ENCODE results near the gene CFAP77.

Gene CFAP77

DNA sequence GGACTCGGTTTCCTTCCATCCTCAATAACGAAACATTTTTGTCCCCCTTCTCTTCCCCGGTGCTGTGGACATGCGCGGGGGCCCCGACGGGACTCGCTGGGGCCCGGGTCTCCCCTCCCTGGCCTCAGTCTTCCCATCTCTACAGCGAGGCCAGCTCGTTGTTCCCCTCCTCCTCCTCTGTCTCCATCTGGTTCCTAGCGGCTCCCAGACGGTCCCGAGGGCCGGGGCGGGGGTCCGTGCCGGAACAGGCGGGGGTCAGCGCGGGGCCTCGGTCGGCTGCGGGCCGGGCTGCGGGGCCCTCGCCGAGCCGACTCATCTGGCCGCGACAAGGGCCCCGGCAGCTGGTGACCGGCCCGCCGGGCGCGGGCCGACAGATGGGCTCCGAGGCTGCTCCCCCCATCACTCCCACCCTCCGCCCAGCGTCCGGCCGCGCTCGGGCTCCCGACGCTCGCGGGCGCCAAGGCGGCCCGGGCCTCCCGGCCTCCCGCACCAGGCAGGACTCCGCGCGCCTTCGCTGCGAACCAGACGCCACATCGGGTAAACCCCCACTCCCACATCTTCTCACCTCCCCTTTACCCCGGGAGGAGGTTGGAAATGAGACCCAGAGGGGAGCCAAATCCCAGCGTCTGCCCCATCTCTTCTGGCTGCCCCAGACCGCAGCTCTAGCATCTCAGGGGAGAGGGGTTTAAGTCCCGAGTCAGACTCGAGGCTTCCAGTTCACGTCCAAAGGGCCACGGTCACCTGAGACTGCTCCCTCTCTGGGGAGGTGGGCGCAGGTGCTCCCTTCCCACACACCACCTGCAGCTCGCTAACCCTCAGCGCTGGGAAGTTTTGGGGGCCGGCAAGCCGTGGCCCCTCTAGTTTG is 180.5 kb downstream of the CFAP77 start:
- no peak overlapping the region for H3K4me3 ChIP-seq (ENCODE audit: insufficient read depth, low read length, poor library complexity, severe bottlenecking)
- no peak overlapping the region for H2AFZ ChIP-seq (ENCODE audit: low read depth, low read length, severe bottlenecking)
- H3K27me3 ChIP-seq (ENCODE audit: low read length): no peaks in the 10 kb centered on the region
- no peaks in the 10 kb centered on the region for H3K79me2 ChIP-seq (ENCODE audit: insufficient read depth, low read length)
- H4K20me1 ChIP-seq (ENCODE audit: low read depth, low read length): no peaks in the 10 kb centered on the region
- TF ChIP-seq, protein P1, sequence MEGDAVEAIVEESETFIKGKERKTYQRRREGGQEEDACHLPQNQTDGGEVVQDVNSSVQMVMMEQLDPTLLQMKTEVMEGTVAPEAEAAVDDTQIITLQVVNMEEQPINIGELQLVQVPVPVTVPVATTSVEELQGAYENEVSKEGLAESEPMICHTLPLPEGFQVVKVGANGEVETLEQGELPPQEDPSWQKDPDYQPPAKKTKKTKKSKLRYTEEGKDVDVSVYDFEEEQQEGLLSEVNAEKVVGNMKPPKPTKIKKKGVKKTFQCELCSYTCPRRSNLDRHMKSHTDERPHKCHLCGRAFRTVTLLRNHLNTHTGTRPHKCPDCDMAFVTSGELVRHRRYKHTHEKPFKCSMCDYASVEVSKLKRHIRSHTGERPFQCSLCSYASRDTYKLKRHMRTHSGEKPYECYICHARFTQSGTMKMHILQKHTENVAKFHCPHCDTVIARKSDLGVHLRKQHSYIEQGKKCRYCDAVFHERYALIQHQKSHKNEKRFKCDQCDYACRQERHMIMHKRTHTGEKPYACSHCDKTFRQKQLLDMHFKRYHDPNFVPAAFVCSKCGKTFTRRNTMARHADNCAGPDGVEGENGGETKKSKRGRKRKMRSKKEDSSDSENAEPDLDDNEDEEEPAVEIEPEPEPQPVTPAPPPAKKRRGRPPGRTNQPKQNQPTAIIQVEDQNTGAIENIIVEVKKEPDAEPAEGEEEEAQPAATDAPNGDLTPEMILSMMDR (IDR thresholded peaks at IDR 0.05; ENCODE audit: insufficient read depth, low read length, poor library complexity, severe bottlenecking): no peak
- TF ChIP-seq EZH2phosphoT487 (conservative IDR thresholded peaks at IDR 0.05; ENCODE audit: low read length): no peak
- H3K9ac ChIP-seq (ENCODE audit: low read length): no peak overlapping the region
- H3F3A ChIP-seq (ENCODE audit: insufficient read depth): no peaks in the 10 kb centered on the region
- H3K9me2 ChIP-seq (replicated peaks; ENCODE audit: insufficient read depth, low read length): no peaks in the 10 kb centered on the region
- H3K4me2 ChIP-seq (ENCODE audit: low read depth, low read length, poor library complexity, severe bottlenecking): no peak overlapping the region
- no peaks in the 10 kb centered on the region for H3K36me3 ChIP-seq (ENCODE audit: low read length)
- no peaks in the 10 kb centered on the region for H3K9me3 ChIP-seq (ENCODE audit: insufficient read depth, low read length)
- no peak overlapping the region for H3K27ac ChIP-seq (ENCODE audit: low read depth, low read length)

DNA sequence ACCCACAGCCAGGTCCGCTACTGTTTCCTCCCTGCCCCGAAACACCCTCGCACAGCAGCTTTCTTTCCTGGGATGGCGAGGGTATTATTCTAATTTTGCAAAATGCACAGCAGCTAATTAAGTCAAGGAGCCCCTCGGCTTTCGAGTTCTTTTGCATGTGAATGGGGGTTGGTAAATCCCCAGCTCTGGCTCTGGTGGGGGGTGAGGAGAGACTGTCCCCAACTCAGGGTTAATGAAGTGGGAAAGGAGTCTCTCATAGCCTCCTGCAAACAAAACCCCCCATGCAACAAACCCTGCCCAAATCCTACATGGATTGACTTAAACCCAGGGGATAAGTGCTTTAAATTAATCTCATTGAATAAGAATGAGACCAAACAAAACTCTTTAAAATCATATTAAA is 181.2 kb downstream of the CFAP77 start:
- Histone ChIP-seq H2AFZ (ENCODE audit: low read depth, low read length, severe bottlenecking) (no peak overlapping the region), H3K4me3 (ENCODE audit: insufficient read depth, low read length, poor library complexity, severe bottlenecking) (no peak overlapping the region), H3K27me3 (ENCODE audit: low read length) (no peaks in the 10 kb centered on the region), H3K79me2 (ENCODE audit: insufficient read depth, low read length) (no peaks in the 10 kb centered on the region), H4K20me1 (ENCODE audit: low read depth, low read length) (no peaks in the 10 kb centered on the region), H3K9me2 (replicated peaks; ENCODE audit: insufficient read depth, low read length) (no peaks in the 10 kb centered on the region), H3K36me3 (ENCODE audit: low read length) (no peaks in the 10 kb centered on the region), H3F3A (ENCODE audit: insufficient read depth) (no peaks in the 10 kb centered on the region), H3K9me3 (ENCODE audit: insufficient read depth, low read length) (no peaks in the 10 kb centered on the region), H3K27ac (ENCODE audit: low read depth, low read length) (no peak overlapping the region), H3K4me2 (ENCODE audit: low read depth, low read length, poor library complexity, severe bottlenecking) (no peak overlapping the region), H3K9ac (ENCODE audit: low read length) (no peak overlapping the region)
- TF ChIP-seq, protein P1 (IDR thresholded peaks at IDR 0.05; ENCODE audit: insufficient read depth, low read length, poor library complexity, severe bottlenecking): no peak
- TF ChIP-seq EZH2phosphoT487 (conservative IDR thresholded peaks at IDR 0.05; ENCODE audit: low read length): no peak

DNA sequence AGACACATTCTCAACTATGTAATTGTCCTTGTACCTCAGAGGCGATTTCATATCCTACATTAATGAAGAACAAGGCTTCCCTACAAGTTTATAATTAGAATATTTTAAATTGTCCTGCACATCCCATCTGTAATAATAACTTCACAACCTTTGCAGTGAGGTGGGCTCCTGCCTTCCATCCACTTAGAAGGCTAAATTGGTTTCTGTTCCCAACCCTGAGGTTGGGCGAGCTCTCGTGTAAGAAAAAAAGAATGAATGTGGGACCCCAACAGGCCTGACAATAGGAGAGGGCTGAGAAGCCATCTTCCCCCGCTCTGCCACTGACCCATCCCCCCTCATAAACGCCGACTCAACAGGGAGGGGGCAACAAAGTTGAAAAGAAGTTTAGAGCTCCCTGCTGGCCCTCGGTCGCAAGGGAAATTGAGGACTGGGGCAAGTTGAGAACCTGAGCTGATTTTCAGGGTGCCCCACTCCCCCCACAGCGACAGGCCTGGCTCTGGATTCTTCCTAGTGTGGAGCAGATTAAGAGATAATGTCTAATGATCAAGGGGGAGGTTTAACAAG is 181.8 kb downstream of the CFAP77 start:
- no peak overlapping the region for H3K4me2 ChIP-seq (ENCODE audit: low read depth, low read length, poor library complexity, severe bottlenecking)
- no peak for TF ChIP-seq EZH2phosphoT487 (conservative IDR thresholded peaks at IDR 0.05; ENCODE audit: low read length)
- H2AFZ ChIP-seq (ENCODE audit: low read depth, low read length, severe bottlenecking): no peak overlapping the region
- H3K36me3 ChIP-seq (ENCODE audit: low read length): no peaks in the 10 kb centered on the region
- no peaks in the 10 kb centered on the region for H3F3A ChIP-seq (ENCODE audit: insufficient read depth)
- H3K27me3 ChIP-seq (ENCODE audit: low read length): no peaks in the 10 kb centered on the region
- H3K9me2 ChIP-seq (replicated peaks; ENCODE audit: insufficient read depth, low read length): no peaks in the 10 kb centered on the region
- H3K27ac ChIP-seq (ENCODE audit: low read depth, low read length): no peak overlapping the region
- no peaks in the 10 kb centered on the region for H3K9me3 ChIP-seq (ENCODE audit: insufficient read depth, low read length)
- no peaks in the 10 kb centered on the region for H4K20me1 ChIP-seq (ENCODE audit: low read depth, low read length)
- no peak overlapping the region for H3K9ac ChIP-seq (ENCODE audit: low read length)
- H3K4me3 ChIP-seq (ENCODE audit: insufficient read depth, low read length, poor library complexity, severe bottlenecking): no peak overlapping the region
- H3K79me2 ChIP-seq (ENCODE audit: insufficient read depth, low read length): no peaks in the 10 kb centered on the region

DNA sequence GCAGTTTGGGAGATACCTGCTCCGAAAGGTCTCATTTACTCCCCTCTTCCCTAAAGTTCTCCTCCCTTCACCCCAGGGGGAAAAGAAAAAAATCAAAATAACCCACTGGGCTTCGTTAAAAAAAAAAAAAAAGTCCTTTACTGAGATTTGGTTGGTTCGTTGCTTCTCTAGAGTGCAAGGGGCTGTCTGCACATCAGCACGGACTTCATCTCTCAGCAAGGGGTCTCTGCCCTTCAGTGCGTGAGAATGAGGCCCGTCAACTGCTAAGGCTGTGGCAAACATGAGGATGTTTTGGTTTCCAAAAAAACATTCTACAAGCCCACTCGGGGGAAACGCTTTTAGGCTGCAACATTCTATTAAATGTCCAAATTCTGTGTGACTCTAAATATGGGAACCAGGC is 182.4 kb downstream of the CFAP77 start:
- H3K4me2 ChIP-seq (ENCODE audit: low read depth, low read length, poor library complexity, severe bottlenecking): no peak overlapping the region
- no peaks in the 10 kb centered on the region for H3K27me3 ChIP-seq (ENCODE audit: low read length)
- H3K36me3 ChIP-seq (ENCODE audit: low read length): no peaks in the 10 kb centered on the region
- H4K20me1 ChIP-seq (ENCODE audit: low read depth, low read length): no peaks in the 10 kb centered on the region
- no peak overlapping the region for H3K4me3 ChIP-seq (ENCODE audit: insufficient read depth, low read length, poor library complexity, severe bottlenecking)
- no peak overlapping the region for H3K27ac ChIP-seq (ENCODE audit: low read depth, low read length)
- H3K9me3 ChIP-seq (ENCODE audit: insufficient read depth, low read length): no peaks in the 10 kb centered on the region
- TF ChIP-seq EZH2phosphoT487 (conservative IDR thresholded peaks at IDR 0.05; ENCODE audit: low read length): no peak
- TF ChIP-seq, protein P1 (IDR thresholded peaks at IDR 0.05; ENCODE audit: insufficient read depth, low read length, poor library complexity, severe bottlenecking): no peak
- no peak overlapping the region for H3K9ac ChIP-seq (ENCODE audit: low read length)
- no peaks in the 10 kb centered on the region for H3K9me2 ChIP-seq (replicated peaks; ENCODE audit: insufficient read depth, low read length)
- H2AFZ ChIP-seq (ENCODE audit: low read depth, low read length, severe bottlenecking): no peak overlapping the region
- no peaks in the 10 kb centered on the region for H3F3A ChIP-seq (ENCODE audit: insufficient read depth)
- no peaks in the 10 kb centered on the region for H3K79me2 ChIP-seq (ENCODE audit: insufficient read depth, low read length)

Measured in SU-DHL-6 (cell line).